Measurements from ENCODE around the gene ZDHHC7. TPM values are rescaled to one million over a fixed set of nuclear protein-coding genes. Genes with fewer than 3 reads are reported as not detected.

The ZDHHC7 gene
- total and polyA plus RNA-seq, 9 of the 15 experiments (the other 6 are each of a cell fraction or from before 2014, with no cell fraction given) = 1.7 to 49.7 (median 37.4) TPM

DNA sequence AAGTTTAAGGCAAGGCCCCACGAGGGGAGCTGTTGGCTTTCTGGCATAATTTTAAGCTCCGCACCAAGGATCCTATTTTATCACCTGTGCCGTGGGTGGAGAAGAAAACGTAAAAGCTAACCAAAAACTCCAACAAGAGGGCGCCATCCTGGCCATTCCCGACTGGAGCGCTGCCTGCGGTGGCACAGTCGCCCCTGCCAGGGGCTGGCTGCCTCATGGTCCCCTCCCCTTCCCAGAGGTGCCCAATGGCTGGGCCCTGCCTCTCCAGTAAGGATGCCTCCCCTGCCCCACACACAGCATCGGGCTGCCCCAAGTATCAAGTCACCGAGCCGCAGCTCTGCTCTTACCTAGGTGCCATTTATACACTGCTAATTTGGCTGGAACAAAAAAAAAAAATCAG is 36.3 kb downstream of the ZDHHC7 start (continued):
- TF ChIP-seq MBD1 (CRISPR knock-in tag; IDR thresholded peaks at IDR 0.05) (no peak), ERF (CRISPR knock-in tag; IDR thresholded peaks at IDR 0.05) (no peak), RNF219 (CRISPR knock-in tag; IDR thresholded peaks at IDR 0.05) (no peak), POLR2G (IDR thresholded peaks at IDR 0.05; ENCODE audit: low read depth, low read length) (peak; percentile 34; the same call in 1 of the 2 replicates), MAFG (tag; conservative IDR thresholded peaks at IDR 0.05) (no peak)
- TF ChIP-seq, protein P1, sequence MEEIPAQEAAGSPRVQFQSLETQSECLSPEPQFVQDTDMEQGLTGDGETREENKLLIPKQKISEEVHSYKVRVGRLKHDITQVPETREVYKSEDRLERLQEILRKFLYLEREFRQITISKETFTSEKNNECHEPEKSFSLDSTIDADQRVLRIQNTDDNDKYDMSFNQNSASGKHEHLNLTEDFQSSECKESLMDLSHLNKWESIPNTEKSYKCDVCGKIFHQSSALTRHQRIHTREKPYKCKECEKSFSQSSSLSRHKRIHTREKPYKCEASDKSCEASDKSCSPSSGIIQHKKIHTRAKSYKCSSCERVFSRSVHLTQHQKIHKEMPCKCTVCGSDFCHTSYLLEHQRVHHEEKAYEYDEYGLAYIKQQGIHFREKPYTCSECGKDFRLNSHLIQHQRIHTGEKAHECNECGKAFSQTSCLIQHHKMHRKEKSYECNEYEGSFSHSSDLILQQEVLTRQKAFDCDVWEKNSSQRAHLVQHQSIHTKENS (CRISPR knock-in tag; IDR thresholded peaks at IDR 0.05) = no peak

Data from K562 (cell line).